OCI-LY1 (cell line): ENCODE measurements around the gene BOD1.

Source experiments
- EZH2 ChIP-seq: fragments of 200-600 bp; sonication (generic), shearing (Covaris generic); IDR thresholded peaks from 2 replicates; pipeline ENCODE4 v1.8.0; 2017; ENCODE audit warnings: borderline replicate concordance, mixed run types, mild to moderate bottlenecking, antibody characterized with exemption, low read length, moderate library complexity, mixed read lengths
- TF ChIP-seq, protein P1 (sequence below): fragments of 200-600 bp; sonication (generic), shearing (Covaris generic); IDR thresholded peaks from 2 replicates; pipeline ENCODE4 v1.5.1; 2017; ENCODE audit warnings: mild to moderate bottlenecking, antibody characterized with exemption, low read length, moderate library complexity, mixed read lengths

DNA sequence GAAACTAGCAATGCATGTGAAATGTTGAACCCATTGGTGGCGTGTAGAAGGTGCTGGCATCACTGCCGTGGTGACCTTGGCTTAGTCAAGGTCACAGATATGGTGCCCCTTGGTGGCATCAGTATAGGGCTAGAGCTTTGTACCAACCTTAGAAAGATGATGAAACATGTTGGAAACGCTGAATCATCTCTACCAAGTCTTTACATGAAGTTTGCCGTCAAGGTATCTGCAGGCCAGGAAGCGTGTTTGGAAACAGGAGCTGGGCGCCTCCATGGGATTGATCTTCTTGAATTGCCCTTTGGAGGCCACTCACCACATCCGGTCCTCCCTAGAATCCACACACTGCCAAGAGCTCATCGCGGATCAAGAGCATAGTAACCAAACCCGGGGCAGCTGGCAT is 16.9 kb upstream of the BOD1 start:
- TF ChIP-seq, protein P1, sequence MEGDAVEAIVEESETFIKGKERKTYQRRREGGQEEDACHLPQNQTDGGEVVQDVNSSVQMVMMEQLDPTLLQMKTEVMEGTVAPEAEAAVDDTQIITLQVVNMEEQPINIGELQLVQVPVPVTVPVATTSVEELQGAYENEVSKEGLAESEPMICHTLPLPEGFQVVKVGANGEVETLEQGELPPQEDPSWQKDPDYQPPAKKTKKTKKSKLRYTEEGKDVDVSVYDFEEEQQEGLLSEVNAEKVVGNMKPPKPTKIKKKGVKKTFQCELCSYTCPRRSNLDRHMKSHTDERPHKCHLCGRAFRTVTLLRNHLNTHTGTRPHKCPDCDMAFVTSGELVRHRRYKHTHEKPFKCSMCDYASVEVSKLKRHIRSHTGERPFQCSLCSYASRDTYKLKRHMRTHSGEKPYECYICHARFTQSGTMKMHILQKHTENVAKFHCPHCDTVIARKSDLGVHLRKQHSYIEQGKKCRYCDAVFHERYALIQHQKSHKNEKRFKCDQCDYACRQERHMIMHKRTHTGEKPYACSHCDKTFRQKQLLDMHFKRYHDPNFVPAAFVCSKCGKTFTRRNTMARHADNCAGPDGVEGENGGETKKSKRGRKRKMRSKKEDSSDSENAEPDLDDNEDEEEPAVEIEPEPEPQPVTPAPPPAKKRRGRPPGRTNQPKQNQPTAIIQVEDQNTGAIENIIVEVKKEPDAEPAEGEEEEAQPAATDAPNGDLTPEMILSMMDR = no peak
- TF ChIP-seq EZH2 = no peak
